ENCODE data around the gene RAB40AL. TPM values are rescaled to one million over a fixed set of nuclear protein-coding genes. Genes with fewer than 3 reads are reported as not detected.

Gene RAB40AL
- total RNA-seq, 1 experiment from 2014 or later = 0.39 TPM

DNA sequence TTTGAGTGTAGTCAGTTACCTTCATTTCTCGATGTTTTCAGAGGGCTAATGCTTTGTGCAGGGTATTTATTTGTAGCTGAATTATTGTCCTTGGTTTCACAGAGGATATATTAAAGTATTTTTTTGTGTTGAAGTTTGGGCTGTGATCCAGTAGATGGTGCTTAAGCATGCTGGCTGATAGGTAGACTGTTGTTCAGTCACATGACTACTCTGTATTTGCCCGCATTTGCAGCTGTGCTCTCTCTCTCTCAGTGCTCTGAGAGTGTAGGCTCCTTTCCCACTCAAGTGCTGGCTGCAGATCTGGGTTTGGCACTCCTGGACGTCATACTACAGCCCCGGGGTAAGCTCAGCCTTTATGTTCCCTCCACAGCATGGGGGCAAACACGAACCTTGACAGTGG, 21.7 kb downstream of the RAB40AL start:
- Histone ChIP-seq H3K4me3 (ENCODE audit: low read depth, low read length) (no peak overlapping the region), H3K9me3 (no peaks in the 10 kb centered on the region), H3K27me3 (replicated peaks; ENCODE audit: control insufficient read depth, insufficient read depth, low read length) (no peaks in the 10 kb centered on the region), H3K4me1 (no peaks in the 10 kb centered on the region), H3K36me3 (ENCODE audit: control insufficient read depth, insufficient read depth, low read length) (no peaks in the 10 kb centered on the region)
- ChIA-PET POLR2A (no interaction called here), CTCF (interaction anchor here (1.2 kb wide), 1 partner anchor 218 kb away, joined by 5 read pairs; no protein-coding TSS in a partner anchor)
- intact Hi-C loops (cut with micrococcal nuclease; ENCODE audit: unreplicated experiment) = loop anchor here (1.0 to 2.0 kb wide), 2 partner anchors 200 to 218 kb away; no protein-coding TSS in a partner anchor
- TF ChIP-seq, protein P1, sequence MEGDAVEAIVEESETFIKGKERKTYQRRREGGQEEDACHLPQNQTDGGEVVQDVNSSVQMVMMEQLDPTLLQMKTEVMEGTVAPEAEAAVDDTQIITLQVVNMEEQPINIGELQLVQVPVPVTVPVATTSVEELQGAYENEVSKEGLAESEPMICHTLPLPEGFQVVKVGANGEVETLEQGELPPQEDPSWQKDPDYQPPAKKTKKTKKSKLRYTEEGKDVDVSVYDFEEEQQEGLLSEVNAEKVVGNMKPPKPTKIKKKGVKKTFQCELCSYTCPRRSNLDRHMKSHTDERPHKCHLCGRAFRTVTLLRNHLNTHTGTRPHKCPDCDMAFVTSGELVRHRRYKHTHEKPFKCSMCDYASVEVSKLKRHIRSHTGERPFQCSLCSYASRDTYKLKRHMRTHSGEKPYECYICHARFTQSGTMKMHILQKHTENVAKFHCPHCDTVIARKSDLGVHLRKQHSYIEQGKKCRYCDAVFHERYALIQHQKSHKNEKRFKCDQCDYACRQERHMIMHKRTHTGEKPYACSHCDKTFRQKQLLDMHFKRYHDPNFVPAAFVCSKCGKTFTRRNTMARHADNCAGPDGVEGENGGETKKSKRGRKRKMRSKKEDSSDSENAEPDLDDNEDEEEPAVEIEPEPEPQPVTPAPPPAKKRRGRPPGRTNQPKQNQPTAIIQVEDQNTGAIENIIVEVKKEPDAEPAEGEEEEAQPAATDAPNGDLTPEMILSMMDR (IDR thresholded peaks at IDR 0.05; ENCODE audit: insufficient read depth in 1 of 2, low read depth in 1 of 2, low read length in 1 of 2, severe bottlenecking in 1 of 2, unreplicated experiment in 1 of 2) = peak in 1 of 2 experiments; percentile 38
- BruUV-seq (replicated peaks) = no TSS peak
- no peaks in the 10 kb centered on the region for H3K36me3 Mint-ChIP-seq (ENCODE audit: insufficient read depth, unreplicated experiment)
- no peaks in the 10 kb centered on the region for H3K9me3 Mint-ChIP-seq (ENCODE audit: unreplicated experiment)
- peak in 1 of 2 experiments; percentile 5 for DNase-seq
- no peaks in the 10 kb centered on the region for H3K27me3 Mint-ChIP-seq (ENCODE audit: insufficient read depth, unreplicated experiment)
- H3K27ac Mint-ChIP-seq (ENCODE audit: unreplicated experiment) = no peak overlapping the region
- no peak overlapping the region for H3K4me3 Mint-ChIP-seq (ENCODE audit: unreplicated experiment)
- H3K4me1 Mint-ChIP-seq (ENCODE audit: low read depth, unreplicated experiment) = no peaks in the 10 kb centered on the region

GRCh38 chrX:102959471-102959870, 22.4 kb downstream of the RAB40AL start:
- Mint-ChIP-seq H3K27me3 (ENCODE audit: insufficient read depth, unreplicated experiment) (no peaks in the 10 kb centered on the region), H3K36me3 (ENCODE audit: insufficient read depth, unreplicated experiment) (no peaks in the 10 kb centered on the region), H3K4me3 (ENCODE audit: unreplicated experiment) (no peak overlapping the region), H3K9me3 (ENCODE audit: unreplicated experiment) (no peaks in the 10 kb centered on the region), H3K27ac (ENCODE audit: unreplicated experiment) (no peak overlapping the region), H3K4me1 (ENCODE audit: low read depth, unreplicated experiment) (no peaks in the 10 kb centered on the region)
- Histone ChIP-seq H3K4me1 (no peaks in the 10 kb centered on the region), H3K9me3 (no peaks in the 10 kb centered on the region), H3K4me3 (ENCODE audit: low read depth, low read length) (no peak overlapping the region), H3K36me3 (ENCODE audit: control insufficient read depth, insufficient read depth, low read length) (no peaks in the 10 kb centered on the region), H3K27me3 (replicated peaks; ENCODE audit: control insufficient read depth, insufficient read depth, low read length) (no peaks in the 10 kb centered on the region)
- no peak for DNase-seq
- BruUV-seq (replicated peaks) = no TSS peak
- ChIA-PET POLR2A (no interaction called here), CTCF (interaction anchor here (0.9 to 1.2 kb wide), 2 partner anchors 9 to 217 kb away, joined by 3 to 5 read pairs; no protein-coding TSS in a partner anchor)
- intact Hi-C loops (cut with micrococcal nuclease; ENCODE audit: unreplicated experiment) = loop anchor here (2.0 kb wide), 1 partner anchor 217 kb away; no protein-coding TSS in a partner anchor
- TF ChIP-seq, protein P1 (IDR thresholded peaks at IDR 0.05; ENCODE audit: insufficient read depth in 1 of 2, low read depth in 1 of 2, low read length in 1 of 2, severe bottlenecking in 1 of 2, unreplicated experiment in 1 of 2) = no peak

DNA sequence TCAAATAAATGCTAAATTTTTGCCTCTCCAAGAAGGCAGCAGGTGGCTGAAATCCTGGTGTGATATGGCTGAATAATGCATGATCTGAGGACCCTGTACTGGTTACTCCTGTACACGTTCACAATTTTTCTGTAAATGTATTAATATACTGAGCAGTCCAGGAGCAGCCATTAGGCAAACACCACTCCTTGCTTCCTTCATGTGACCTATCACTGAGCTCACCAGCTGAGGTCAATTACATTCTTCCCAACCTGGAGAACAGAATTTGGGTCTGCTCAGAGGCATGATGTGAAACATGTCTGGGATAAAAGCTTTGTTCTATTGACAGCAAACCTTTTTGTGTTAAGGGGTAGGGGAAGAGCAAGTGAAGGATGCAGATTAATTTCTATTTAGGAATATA, 26.9 kb downstream of the RAB40AL start:
- no peak for DNase-seq
- Histone ChIP-seq H3K4me1 (no peaks in the 10 kb centered on the region), H3K36me3 (ENCODE audit: control insufficient read depth, insufficient read depth, low read length) (no peaks in the 10 kb centered on the region), H3K4me3 (ENCODE audit: low read depth, low read length) (no peak overlapping the region), H3K9me3 (no peaks in the 10 kb centered on the region), H3K27me3 (replicated peaks; ENCODE audit: control insufficient read depth, insufficient read depth, low read length) (no peaks in the 10 kb centered on the region)
- ChIA-PET CTCF (no interaction called here), POLR2A (no interaction called here)
- TF ChIP-seq, protein P1 (IDR thresholded peaks at IDR 0.05; ENCODE audit: insufficient read depth in 1 of 2, low read depth in 1 of 2, low read length in 1 of 2, severe bottlenecking in 1 of 2, unreplicated experiment in 1 of 2) = no peak
- Mint-ChIP-seq H3K36me3 (ENCODE audit: insufficient read depth, unreplicated experiment) (no peaks in the 10 kb centered on the region), H3K4me1 (ENCODE audit: low read depth, unreplicated experiment) (no peaks in the 10 kb centered on the region), H3K9me3 (ENCODE audit: unreplicated experiment) (no peaks in the 10 kb centered on the region), H3K4me3 (ENCODE audit: unreplicated experiment) (no peak overlapping the region), H3K27ac (ENCODE audit: unreplicated experiment) (no peak overlapping the region), H3K27me3 (ENCODE audit: insufficient read depth, unreplicated experiment) (no peaks in the 10 kb centered on the region)
- intact Hi-C loops (cut with micrococcal nuclease; ENCODE audit: unreplicated experiment) = no loop called here
- BruUV-seq (replicated peaks) = no TSS peak

Measured in Caco-2 (cell line).